A673 (cell line): ENCODE results near the gene ZNF708. TPM values are rescaled to one million over a fixed set of nuclear protein-coding genes. Genes with fewer than 3 reads are reported as not detected.

Experiments
- BruUV-seq: library from RNA; stranded (reverse); fragments of 400-500 nt; replicated peaks from 2 replicates; lab custom pipeline; 2021; lab: Mats Ljungman, UMichigan
- CTCF ChIA-PET: fragments of 300-600 bp; sonication (Branson Sonifier 250); formaldehyde crosslinking; loops from one replicate; lab custom pipeline; 2022; ENCODE audit warnings: antibody characterized with exemption; lab: Charles Lee
- POLR2A ChIA-PET: fragments of 300-600 bp; sonication (Branson Sonifier 250); formaldehyde crosslinking; loops from one replicate; lab custom pipeline; 2022; ENCODE audit warnings: antibody characterized with exemption; ENCODE audit not compliant: low non-redundant PET; lab: Charles Lee
- DNase-seq: peaks from one replicate; pipeline ENCODE4 v3.0.0-alpha.2; 2015; ENCODE audit warnings: low spot score
- H3K27ac ChIP-seq: fragments of 200-600 bp; sonication (generic); 2 replicates; pipeline ENCODE4 v1.5.1; 2016; ENCODE audit warnings: mixed run types, low read depth, mild to moderate bottlenecking, mixed read lengths, antibody characterized with exemption, low read length; ENCODE audit not compliant: poor library complexity, severe bottlenecking
- H3K27me3 ChIP-seq: fragments of 200-600 bp; sonication (generic); replicated peaks from 2 replicates; pipeline ENCODE4 v1.6.1; 2017; ENCODE audit warnings: mixed run types, low read depth, mild to moderate bottlenecking, mixed read lengths, antibody characterized with exemption, low read length; ENCODE audit not compliant: insufficient read depth, poor library complexity
- H3K36me3 ChIP-seq: fragments of 200-600 bp; sonication (generic); 2 replicates; pipeline ENCODE4 v1.6.1; 2016; ENCODE audit warnings: mixed run types, mild to moderate bottlenecking, mixed read lengths, antibody characterized with exemption, low read length; ENCODE audit not compliant: insufficient read depth, poor library complexity, severe bottlenecking
- H3K4me1 ChIP-seq: fragments of 200-600 bp; sonication (generic); 2 replicates; pipeline ENCODE4 v1.6.1; 2017; ENCODE audit warnings: mixed run types, mild to moderate bottlenecking, mixed read lengths, antibody characterized with exemption, low read length; ENCODE audit not compliant: insufficient read depth, poor library complexity, severe bottlenecking
- H3K4me3 ChIP-seq: fragments of 200-600 bp; sonication (generic); 2 replicates; pipeline ENCODE4 v1.5.1; 2016; ENCODE audit warnings: low read depth, mixed run types, mild to moderate bottlenecking, mixed read lengths, low read length; ENCODE audit not compliant: poor library complexity, severe bottlenecking
- H3K9me3 ChIP-seq: fragments of 200-600 bp; sonication (generic); 2 replicates; pipeline ENCODE4 v1.6.1; 2016; ENCODE audit warnings: mixed run types, low read depth, mild to moderate bottlenecking, mixed read lengths, antibody characterized with exemption, low read length; ENCODE audit not compliant: poor library complexity, severe bottlenecking
- EZH2 ChIP-seq: fragments of 200-600 bp; sonication (generic); IDR thresholded peaks from 2 replicates; pipeline ENCODE4 v1.6.1; 2017; ENCODE audit warnings: borderline replicate concordance, low read depth, mild to moderate bottlenecking, mixed read lengths, antibody characterized with exemption, low read length; ENCODE audit not compliant: poor library complexity, severe bottlenecking
- intact Hi-C: fragments of 100-400 bp; cut with micrococcal nuclease; formaldehyde crosslinking; loops from one replicate; pipeline ENCODE4 v1.10.0; 2022; ENCODE audit not compliant: unreplicated experiment
- total RNA-seq: library from RNA; stranded (reverse); gene quantifications from 2 replicates; pipeline ENCODE4 v1.2.3, GENCODE V29; 2021
- TF ChIP-seq, protein P1 (sequence below): fragments of 300-800, 200-600 bp; sonication (generic); conservative IDR thresholded peaks from 2 replicates; pipeline ENCODE4 v1.5.1; 2017; ENCODE audit warnings: low read depth, mild to moderate bottlenecking, antibody characterized with exemption, low read length, moderate library complexity, mixed read lengths

Gene ZNF708
- total RNA-seq, 1 experiment from 2014 or later: 9.4 TPM

DNA sequence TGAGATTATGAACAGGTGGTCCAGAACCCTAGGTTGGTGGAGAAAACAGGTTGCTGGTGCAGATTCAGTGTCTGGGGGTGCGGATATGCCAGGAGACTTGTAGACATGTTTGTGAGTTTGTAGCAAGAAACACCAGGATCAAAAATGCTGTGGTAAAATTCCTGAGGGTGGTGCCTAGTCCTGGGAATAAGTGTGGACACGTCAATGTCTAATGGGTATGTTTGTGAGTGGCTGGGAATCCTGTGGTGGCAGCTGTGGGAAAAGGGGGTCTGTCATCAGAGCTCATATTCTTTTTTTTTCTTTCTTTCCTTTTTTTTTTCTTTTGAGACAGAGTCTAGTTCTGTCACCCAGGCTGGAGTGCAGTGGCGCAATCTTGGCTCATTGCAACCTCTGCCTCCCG lies 7.2 kb downstream of the ZNF708 start:
- Histone ChIP-seq H3K27ac (no peak overlapping the region), H3K9me3 (peaks cover 34% of the 10 kb centered on the region), H3K4me3 (no peak overlapping the region), H3K4me1 (no peaks in the 10 kb centered on the region), H3K36me3 (peaks cover 19% of the 10 kb centered on the region), H3K27me3 (no peaks in the 10 kb centered on the region)
- ChIA-PET POLR2A (no interaction called here), CTCF (no interaction called here)
- no TSS peak for BruUV-seq
- DNase-seq: no peak
- intact Hi-C loops: no loop called here
- TF ChIP-seq, protein P1, sequence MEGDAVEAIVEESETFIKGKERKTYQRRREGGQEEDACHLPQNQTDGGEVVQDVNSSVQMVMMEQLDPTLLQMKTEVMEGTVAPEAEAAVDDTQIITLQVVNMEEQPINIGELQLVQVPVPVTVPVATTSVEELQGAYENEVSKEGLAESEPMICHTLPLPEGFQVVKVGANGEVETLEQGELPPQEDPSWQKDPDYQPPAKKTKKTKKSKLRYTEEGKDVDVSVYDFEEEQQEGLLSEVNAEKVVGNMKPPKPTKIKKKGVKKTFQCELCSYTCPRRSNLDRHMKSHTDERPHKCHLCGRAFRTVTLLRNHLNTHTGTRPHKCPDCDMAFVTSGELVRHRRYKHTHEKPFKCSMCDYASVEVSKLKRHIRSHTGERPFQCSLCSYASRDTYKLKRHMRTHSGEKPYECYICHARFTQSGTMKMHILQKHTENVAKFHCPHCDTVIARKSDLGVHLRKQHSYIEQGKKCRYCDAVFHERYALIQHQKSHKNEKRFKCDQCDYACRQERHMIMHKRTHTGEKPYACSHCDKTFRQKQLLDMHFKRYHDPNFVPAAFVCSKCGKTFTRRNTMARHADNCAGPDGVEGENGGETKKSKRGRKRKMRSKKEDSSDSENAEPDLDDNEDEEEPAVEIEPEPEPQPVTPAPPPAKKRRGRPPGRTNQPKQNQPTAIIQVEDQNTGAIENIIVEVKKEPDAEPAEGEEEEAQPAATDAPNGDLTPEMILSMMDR: no peak
- no peak for TF ChIP-seq EZH2

DNA sequence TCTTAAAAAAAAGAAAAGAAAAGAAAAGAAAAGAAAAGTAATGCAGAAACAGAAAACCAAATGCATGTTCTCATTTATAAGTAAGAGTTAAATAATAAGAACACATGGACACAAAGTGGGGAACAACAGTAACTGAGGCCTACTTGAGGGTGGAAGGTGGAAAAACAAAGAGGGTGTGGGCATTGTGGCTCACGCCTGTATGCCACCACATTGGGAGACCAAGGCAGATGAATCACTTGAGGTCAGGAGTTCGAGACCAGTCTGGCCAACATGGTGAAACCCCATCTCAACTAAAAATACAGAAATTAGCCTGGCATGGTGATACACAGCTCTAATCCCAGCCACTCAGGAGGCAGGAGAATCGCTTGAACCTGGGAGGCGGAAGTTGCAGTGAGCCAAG lies 8.1 kb downstream of the ZNF708 start:
- H3K27ac ChIP-seq: no peak overlapping the region
- no TSS peak for BruUV-seq
- peaks cover 31% of the 10 kb centered on the region for H3K9me3 ChIP-seq
- no peak overlapping the region for H3K4me3 ChIP-seq
- H3K4me1 ChIP-seq: no peaks in the 10 kb centered on the region
- ChIA-PET POLR2A (no interaction called here), CTCF (no interaction called here)
- H3K36me3 ChIP-seq: peaks cover 15% of the 10 kb centered on the region
- H3K27me3 ChIP-seq: no peaks in the 10 kb centered on the region
- no peak for DNase-seq
- TF ChIP-seq, protein P1: no peak
- TF ChIP-seq EZH2: no peak
- intact Hi-C loops: no loop called here

DNA sequence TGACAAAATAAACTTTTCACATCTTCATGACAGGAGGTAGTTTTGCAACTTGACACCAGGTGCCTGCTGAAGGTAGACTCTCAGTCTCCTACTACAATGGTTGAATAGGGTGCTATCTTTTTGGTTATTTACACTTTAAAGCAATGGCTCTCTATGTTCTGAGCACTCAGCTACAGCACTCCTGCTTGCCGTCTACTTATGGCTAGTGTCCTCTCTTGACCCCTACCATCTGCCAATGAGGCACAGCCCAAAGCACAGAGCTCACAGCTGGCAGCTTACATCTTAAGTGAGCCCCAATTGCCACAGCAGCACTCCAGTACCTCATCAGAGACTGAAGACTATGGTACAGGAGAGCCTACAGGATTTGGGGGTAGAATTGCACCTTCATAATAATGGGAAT lies 11.4 kb downstream of the ZNF708 start:
- no peaks in the 10 kb centered on the region for H3K27me3 ChIP-seq
- ChIA-PET CTCF (no interaction called here), POLR2A (no interaction called here)
- H3K36me3 ChIP-seq: peaks cover 4% of the 10 kb centered on the region
- no peak for DNase-seq
- H3K9me3 ChIP-seq: peaks cover 24% of the 10 kb centered on the region
- H3K4me1 ChIP-seq: no peaks in the 10 kb centered on the region
- no peak overlapping the region for H3K27ac ChIP-seq
- intact Hi-C loops: no loop called here
- BruUV-seq: no TSS peak
- no peak for TF ChIP-seq EZH2
- TF ChIP-seq, protein P1: no peak
- no peak overlapping the region for H3K4me3 ChIP-seq
